GM23338 (cell line): ENCODE measurements around the gene TBC1D17. TPM values are rescaled to one million over a fixed set of nuclear protein-coding genes. Genes with fewer than 3 reads are reported as not detected.

ENCODE experiments used
- ATAC-seq: fragments of 200-7000 bp; cut with Tn5 transposase; 3 replicates; pipeline ENCODE4 v1.9.1; 2020
- DNase-seq: peaks from one replicate; pipeline ENCODE4 v3.0.0-alpha.2; 2015; ENCODE audit warnings: low spot score
- H2AFZ ChIP-seq: fragments of 200-600 bp; sonication (generic); 2 replicates; pipeline ENCODE4 v1.8.0; 2016; ENCODE audit warnings: antibody characterized with exemption, mild to moderate bottlenecking, moderate library complexity
- H3F3A ChIP-seq: fragments of 200-600 bp; sonication (generic); replicated peaks from 2 replicates; pipeline ENCODE4 v1.8.0; 2017; ENCODE audit warnings: antibody characterized with exemption, mixed run types, low read depth
- H3K27ac ChIP-seq: fragments of 200-600 bp; sonication (generic); 2 replicates; pipeline ENCODE4 v1.6.1; 2016; ENCODE audit warnings: low read depth
- H3K27me3 ChIP-seq: fragments of 200-600 bp; sonication (generic); 2 replicates; pipeline ENCODE4 v1.8.0; 2016; ENCODE audit warnings: mild to moderate bottlenecking, mixed run types, moderate library complexity; ENCODE audit not compliant: insufficient read depth
- H3K36me3 ChIP-seq: fragments of 200-600 bp; sonication (generic); 2 replicates; pipeline ENCODE4 v1.8.0; 2016; ENCODE audit warnings: mild to moderate bottlenecking; ENCODE audit not compliant: insufficient read depth
- H3K4me1 ChIP-seq: fragments of 200-600 bp; sonication (generic); 2 replicates; pipeline ENCODE4 v1.8.0; 2016; ENCODE audit warnings: mild to moderate bottlenecking, moderate library complexity; ENCODE audit not compliant: insufficient read depth
- H3K4me2 ChIP-seq: fragments of 200-600 bp; sonication (generic); 2 replicates; pipeline ENCODE4 v1.7.1; 2017; ENCODE audit warnings: mixed run types
- H3K4me3 ChIP-seq: fragments of 200-600 bp; sonication (generic); 2 replicates; pipeline ENCODE4 v1.6.1; 2016; ENCODE audit warnings: mixed run types
- H3K79me2 ChIP-seq: fragments of 200-600 bp; sonication (generic); replicated peaks from 2 replicates; pipeline ENCODE4 v1.8.0; 2017; ENCODE audit warnings: mild to moderate bottlenecking; ENCODE audit not compliant: insufficient read depth
- H3K9me2 ChIP-seq: fragments of 200-600 bp; sonication (generic); 2 replicates; pipeline ENCODE4 v1.8.0; 2017; ENCODE audit not compliant: insufficient read depth
- H4K20me1 ChIP-seq: fragments of 200-600 bp; sonication (generic); replicated peaks from 2 replicates; pipeline ENCODE4 v1.8.0; 2017; ENCODE audit warnings: mild to moderate bottlenecking; ENCODE audit not compliant: insufficient read depth
- H3K27ac Mint-ChIP-seq: 2 replicates; pipeline ENCODE4 v1.8.0; 2020; ENCODE audit warnings: inconsistent platforms, mild to moderate bottlenecking, moderate library complexity, mixed read lengths
- H3K27me3 Mint-ChIP-seq: 3 replicates; pipeline ENCODE4 v1.8.0; 2022; ENCODE audit warnings: low read depth, mild to moderate bottlenecking, moderate library complexity, mixed read lengths, inconsistent platforms; ENCODE audit not compliant: insufficient read depth, poor library complexity
- H3K36me3 Mint-ChIP-seq: 3 replicates; pipeline ENCODE4 v1.8.0; 2021; ENCODE audit warnings: low read depth, mild to moderate bottlenecking, inconsistent platforms, moderate library complexity, mixed read lengths
- H3K4me1 Mint-ChIP-seq: 3 replicates; pipeline ENCODE4 v1.8.0; 2020; ENCODE audit warnings: mild to moderate bottlenecking, inconsistent platforms, mixed read lengths
- H3K4me3 Mint-ChIP-seq: 3 replicates; pipeline ENCODE4 v1.8.0; 2021; ENCODE audit warnings: moderate library complexity, mild to moderate bottlenecking, inconsistent platforms, mixed read lengths
- H3K9me3 Mint-ChIP-seq: 3 replicates; pipeline ENCODE4 v1.8.0; 2020; ENCODE audit warnings: moderate library complexity, mild to moderate bottlenecking, inconsistent platforms, mixed read lengths
- CREB1 ChIP-seq: fragments of 250-450 bp; sonication (Bioruptor Pico); IDR thresholded peaks from 2 replicates; pipeline ENCODE4 v1.5.0; 2020; ENCODE audit warnings: low read depth, mild to moderate bottlenecking, moderate library complexity
- CTCF ChIP-seq, 2 experiments: fragments of 200-600 bp in 1 of 2; sonication (generic) in 1 of 2; conservative IDR thresholded peaks; 2 replicates each; pipeline versions ENCODE4 v1.5.1 to v1.6.1; 2016 to 2017; ENCODE audit warnings: antibody characterized with exemption in 2 of 2, low read depth in 2 of 2, mild to moderate bottlenecking in 2 of 2, moderate library complexity in 1 of 2
- ETS1 ChIP-seq: IDR thresholded peaks from 2 replicates; pipeline ENCODE4 v1.6.1; 2016; ENCODE audit warnings: antibody characterized with exemption
- EZH2 ChIP-seq: fragments of 200-600 bp; sonication (generic); IDR thresholded peaks from one replicate; pipeline ENCODE4 v1.8.0; 2017; ENCODE audit warnings: antibody characterized with exemption, mild to moderate bottlenecking, low read depth; ENCODE audit not compliant: unreplicated experiment
- EZH2phosphoT487 ChIP-seq: fragments of 200-600 bp; sonication (generic); IDR thresholded peaks from one replicate; pipeline ENCODE4 v1.8.1; 2018; ENCODE audit warnings: antibody characterized with exemption; ENCODE audit not compliant: unreplicated experiment
- POLR2AphosphoS5 ChIP-seq: IDR thresholded peaks from 2 replicates; pipeline ENCODE4 v1.6.1; 2016; ENCODE audit warnings: antibody characterized with exemption, low read depth
- REST ChIP-seq: IDR thresholded peaks from one replicate; pipeline ENCODE4 v1.6.1; 2018; ENCODE audit warnings: antibody characterized with exemption; ENCODE audit not compliant: unreplicated experiment
- STAT1 ChIP-seq: IDR thresholded peaks from one replicate; pipeline ENCODE4 v1.6.1; 2016; ENCODE audit warnings: antibody characterized with exemption; ENCODE audit not compliant: unreplicated experiment
- polyA plus RNA-seq: library from polyadenylated mRNA; unstranded; fragments of >200 nt; fragmentation: Nextera tagmentation; extraction: Ambion mirVana; gene quantifications from 2 replicates; pipeline ENCODE4 v1.2.1, GENCODE V29; 2016
- total RNA-seq: library from RNA; depleted of rRNA; stranded (reverse); fragments of >200 nt; shearing (Covaris generic); gene quantifications from 2 replicates; pipeline ENCODE4 v1.2.3, GENCODE V29; 2014

TBC1D17 gene
- total and polyA plus RNA-seq, 2 experiments from 2014 or later: 19.3 to 43.1 TPM

- Histone ChIP-seq H2AFZ (no peak overlapping the region), H3K27me3 (no peaks in the 10 kb centered on the region), H3K9me2 (no peaks in the 10 kb centered on the region), H3K27ac (peak overlapping the region; percentile 0; the same call in 1 of the 2 replicates), H3K4me3 (peak overlapping the region; percentile 48), H3K79me2 (peaks cover 24% of the 10 kb centered on the region), H3K36me3 (peaks cover 2% of the 10 kb centered on the region), H3K4me1 (peaks cover 19% of the 10 kb centered on the region), H4K20me1 (peaks cover 8% of the 10 kb centered on the region), H3F3A (peaks cover 31% of the 10 kb centered on the region), H3K4me2 (peak overlapping the region; percentile 84)
- DNase-seq (peak; percentile 100), ATAC-seq (peak; percentile 69)
- TF ChIP-seq STAT1 (no peak), REST (no peak), CREB1 (CRISPR knock-in tag) (peak; percentile 85), POLR2AphosphoS5 (peak; percentile 66)
- Mint-ChIP-seq H3K27ac (no peak overlapping the region), H3K4me1 (peaks cover 32% of the 10 kb centered on the region), H3K4me3 (no peak overlapping the region; the same call in 2 of the 3 replicates), H3K9me3 (peaks cover 7% of the 10 kb centered on the region), H3K36me3 (peaks cover 26% of the 10 kb centered on the region), H3K27me3 (peaks cover 21% of the 10 kb centered on the region)
Observed at GRCh38 chr19:49869484-49870308, 7.8 kb upstream of the TBC1D17 start.

GRCh38 chr19:49870309-49870901 is 7.1 kb upstream of the TBC1D17 start:
- Histone ChIP-seq H3K27me3 (no peaks in the 10 kb centered on the region), H3F3A (peaks cover 28% of the 10 kb centered on the region), H3K4me2 (peak overlapping the region; percentile 84), H3K9me2 (no peaks in the 10 kb centered on the region), H3K36me3 (no peaks in the 10 kb centered on the region), H3K4me3 (peak overlapping the region; percentile 48), H4K20me1 (peaks cover 4% of the 10 kb centered on the region; the same call in 1 of the 2 replicates), H3K4me1 (peaks cover 19% of the 10 kb centered on the region), H3K27ac (peak overlapping the region; percentile 0; the same call in 1 of the 2 replicates), H3K79me2 (peaks cover 26% of the 10 kb centered on the region), H2AFZ (no peak overlapping the region)
- Mint-ChIP-seq H3K27me3 (peaks cover 25% of the 10 kb centered on the region), H3K4me3 (no peak overlapping the region; the same call in 2 of the 3 replicates), H3K36me3 (peaks cover 22% of the 10 kb centered on the region), H3K9me3 (peaks cover 7% of the 10 kb centered on the region), H3K4me1 (peaks cover 31% of the 10 kb centered on the region), H3K27ac (no peak overlapping the region)
- no peak for ATAC-seq
- no peak for DNase-seq
- TF ChIP-seq CREB1 (CRISPR knock-in tag): no peak
- no peak for TF ChIP-seq STAT1
- TF ChIP-seq POLR2AphosphoS5: no peak
- TF ChIP-seq ETS1: no peak
- TF ChIP-seq EZH2phosphoT487: no peak
- TF ChIP-seq CTCF (conservative IDR thresholded peaks at IDR 0.05; ENCODE audit: low read depth in 2 of 2): no peak
- no peak for TF ChIP-seq EZH2
- TF ChIP-seq REST: no peak
